IPS-NIHi7 (cell line): ENCODE data around the gene IGFALS.
"Not testable (repeated sequence)": the region's sequence is repeated elsewhere in the genome, so short reads cannot be mapped to it uniquely, and the experiment has no call there.

ENCODE experiments used
- DNase-seq: peaks from one replicate; pipeline ENCODE4 v3.0.0; 2012; ENCODE audit warnings: mixed read lengths; ENCODE audit errors: extremely low spot score

IGFALS gene

DNA sequence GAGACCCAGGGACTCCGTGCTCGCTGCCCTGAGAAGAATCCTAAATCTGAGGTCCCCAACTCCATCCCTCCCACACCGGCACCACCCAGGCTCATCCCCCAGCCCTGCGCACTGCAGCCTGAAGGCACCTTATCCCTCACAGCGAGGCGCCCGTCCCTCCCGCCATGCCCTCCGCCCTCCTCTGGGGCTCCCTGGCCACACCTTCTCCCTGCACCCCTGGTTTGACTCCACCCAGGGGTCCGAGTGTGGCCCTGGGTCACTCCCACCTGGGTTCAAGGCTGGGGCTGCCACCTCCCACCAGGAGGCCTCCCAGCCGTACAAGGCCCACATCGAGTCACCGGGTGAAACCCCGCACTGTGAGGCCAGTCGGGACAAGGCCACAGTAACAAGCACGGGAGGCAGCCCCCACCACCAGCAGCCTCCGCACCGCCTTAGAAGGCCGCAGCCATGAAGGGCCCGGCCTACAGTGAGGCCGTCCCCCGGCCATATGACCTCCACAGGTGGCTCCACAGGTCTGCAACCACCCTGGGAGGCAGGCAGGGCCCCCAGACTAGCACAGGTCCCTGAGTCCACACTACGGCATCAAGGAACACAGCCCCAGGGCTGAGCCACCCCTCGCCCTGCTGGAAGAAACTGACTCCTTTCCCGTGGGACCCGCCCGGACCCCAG lies 24.8 kb upstream of the IGFALS start:
- no peak for DNase-seq

DNA sequence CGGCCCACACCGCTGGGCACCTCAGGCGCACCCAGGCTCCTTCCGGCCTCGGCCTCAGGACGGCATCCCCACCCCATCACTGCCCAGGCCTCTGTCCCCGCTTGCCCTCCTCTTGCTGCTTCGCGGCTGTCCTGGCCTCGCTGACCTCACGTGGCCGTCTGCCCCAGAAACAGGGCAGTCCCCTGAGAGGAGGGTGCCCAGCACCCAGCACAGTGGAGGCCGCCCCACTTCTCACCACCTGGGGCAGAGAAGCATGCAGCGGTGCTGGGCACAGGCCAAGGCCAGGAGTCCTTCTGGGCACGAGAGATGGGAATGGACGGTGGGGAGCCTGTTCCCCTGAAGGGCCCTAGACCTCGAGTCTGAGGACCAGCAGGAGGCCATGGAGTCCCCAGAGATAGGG lies 24.2 kb upstream of the IGFALS start:
- DNase-seq, result no peak

DNA sequence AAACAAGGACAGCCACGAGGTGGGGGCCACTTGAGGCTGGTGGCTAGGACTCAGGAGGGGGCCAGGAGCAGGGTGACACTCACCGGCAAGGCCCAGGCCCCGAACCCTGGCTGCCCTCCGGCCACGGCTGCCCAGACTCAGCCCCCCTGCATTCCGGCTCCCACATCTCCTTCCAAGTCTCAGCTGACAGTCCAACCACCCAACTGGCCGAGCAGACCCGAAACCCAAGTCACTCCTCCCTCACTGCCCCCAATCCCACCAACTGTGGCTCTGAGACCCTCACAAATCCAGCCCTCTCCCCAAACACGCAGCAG lies 23.7 kb upstream of the IGFALS start:
- DNase-seq, result no peak

DNA sequence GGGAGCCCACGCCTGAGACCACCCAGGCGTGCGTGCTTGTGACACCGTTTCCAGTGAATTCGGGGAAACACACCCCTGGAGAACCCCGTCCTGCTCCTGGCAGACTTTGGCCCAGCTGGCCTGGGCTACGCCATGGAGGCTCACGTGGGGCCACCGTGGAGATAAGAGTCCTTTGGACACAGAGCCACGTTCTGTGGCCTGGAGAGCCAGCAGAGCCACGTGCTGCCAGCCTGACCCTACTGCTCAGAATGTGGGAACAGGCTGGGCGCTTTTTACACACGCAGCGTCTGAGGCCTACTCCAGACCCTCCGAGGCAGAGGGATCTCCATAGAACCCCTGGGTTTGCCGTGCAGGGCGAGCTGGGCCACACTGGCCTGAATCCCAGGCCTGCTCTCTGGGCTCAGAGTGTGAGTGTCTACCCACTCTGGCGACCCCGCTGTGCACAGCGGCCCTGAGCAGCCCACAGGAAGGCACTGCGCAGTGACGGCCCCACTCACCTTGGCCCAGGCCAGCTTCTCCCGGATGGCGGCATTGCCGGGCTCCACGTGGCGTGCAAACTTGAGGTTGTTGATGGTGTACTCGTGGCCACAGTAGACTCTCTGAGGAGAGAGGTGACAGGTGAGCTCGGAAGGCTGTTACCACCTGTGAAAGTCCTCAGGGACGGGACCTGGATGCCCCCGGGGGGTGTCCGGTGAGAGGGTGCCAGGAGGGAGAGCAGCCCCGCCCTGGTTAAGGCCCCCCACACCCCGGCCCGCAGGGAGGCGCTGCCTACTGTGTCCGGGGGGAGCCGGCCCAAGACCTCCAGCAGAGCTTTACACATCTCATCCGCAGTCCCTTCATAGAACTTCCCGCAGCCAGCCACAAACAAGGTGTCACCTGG lies 23.1 kb upstream of the IGFALS start:
- DNase-seq, result no peak

DNA sequence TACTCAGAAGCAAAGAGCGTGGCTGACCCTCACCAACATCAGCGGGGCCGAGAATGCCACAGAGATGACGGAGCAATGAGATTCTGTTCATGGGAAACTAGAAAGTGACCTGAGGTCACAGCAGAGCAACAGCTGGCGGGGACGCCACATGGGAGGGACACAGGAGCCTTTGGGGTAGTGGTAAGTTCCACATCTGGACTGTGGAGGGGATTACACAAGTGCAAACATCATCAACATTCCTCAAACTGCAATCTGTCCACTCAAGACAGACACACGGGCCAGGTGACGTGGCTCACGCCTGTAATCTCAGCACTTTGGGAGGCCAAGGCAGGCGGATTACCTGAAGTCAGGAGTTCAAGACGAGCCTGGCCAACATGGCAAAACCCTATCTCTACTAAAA lies 22.0 kb upstream of the IGFALS start:
- no peak for DNase-seq

DNA sequence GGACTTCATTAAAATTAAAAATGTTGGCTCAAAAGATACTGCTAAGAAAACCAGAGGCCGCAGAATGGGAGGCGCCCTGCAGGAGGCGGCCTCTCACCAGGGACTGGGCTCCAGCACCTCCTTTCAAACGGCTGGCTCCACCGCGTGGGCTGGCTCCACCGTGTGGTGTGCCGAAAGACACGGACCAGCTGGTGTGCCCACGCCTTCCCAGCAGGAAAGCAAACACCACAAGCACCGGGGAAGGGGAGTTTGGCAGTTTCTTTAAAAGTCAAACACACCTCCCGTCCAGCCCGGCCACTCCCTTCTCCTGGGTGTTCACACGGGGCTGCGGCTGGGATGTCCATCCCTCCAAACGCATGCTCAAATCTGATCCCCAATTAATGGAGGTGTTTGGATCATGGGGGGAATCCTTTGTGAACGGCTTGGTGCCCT lies 19.2 kb upstream of the IGFALS start:
- peak; percentile 81 for DNase-seq

DNA sequence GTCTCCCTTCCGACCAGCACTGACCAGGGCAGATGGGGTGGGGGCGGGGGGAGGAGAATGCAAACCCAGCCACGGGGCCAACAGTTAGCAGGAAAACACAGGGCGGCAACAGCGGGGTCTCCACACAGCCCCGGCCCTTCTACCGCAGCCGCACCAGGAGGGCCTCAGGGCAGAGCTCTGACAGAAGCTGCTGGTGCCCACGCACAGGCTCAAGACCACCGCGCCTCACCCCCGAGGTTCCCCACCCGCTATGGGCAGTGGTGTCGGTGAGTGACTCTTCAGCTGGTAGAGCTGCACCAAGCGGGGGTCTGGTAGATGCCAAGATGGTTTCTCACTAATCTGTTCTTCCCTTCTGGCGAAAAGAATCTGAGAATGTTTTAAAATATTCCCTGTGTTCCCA lies 17.0 kb upstream of the IGFALS start:
- no peak for DNase-seq

DNA sequence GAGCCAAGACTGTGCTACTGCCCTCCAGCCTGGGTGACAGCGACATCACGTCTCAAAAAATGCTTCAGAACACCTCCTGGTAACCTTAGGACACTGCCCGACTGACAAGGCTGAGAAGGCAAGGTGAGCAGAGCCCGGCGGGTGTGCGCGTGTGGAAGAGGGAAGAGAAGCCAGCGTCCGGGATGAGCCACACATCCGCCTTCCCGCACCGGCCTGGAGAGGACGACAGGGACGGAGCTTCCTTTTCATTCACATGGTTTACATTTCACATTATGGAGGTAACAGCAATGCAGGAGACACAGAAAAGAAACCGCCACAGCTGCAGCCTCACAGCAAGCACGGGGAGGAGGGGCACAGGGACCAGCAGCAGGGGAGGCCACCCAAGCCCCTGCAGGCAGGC lies 16.6 kb upstream of the IGFALS start:
- no peak for DNase-seq

DNA sequence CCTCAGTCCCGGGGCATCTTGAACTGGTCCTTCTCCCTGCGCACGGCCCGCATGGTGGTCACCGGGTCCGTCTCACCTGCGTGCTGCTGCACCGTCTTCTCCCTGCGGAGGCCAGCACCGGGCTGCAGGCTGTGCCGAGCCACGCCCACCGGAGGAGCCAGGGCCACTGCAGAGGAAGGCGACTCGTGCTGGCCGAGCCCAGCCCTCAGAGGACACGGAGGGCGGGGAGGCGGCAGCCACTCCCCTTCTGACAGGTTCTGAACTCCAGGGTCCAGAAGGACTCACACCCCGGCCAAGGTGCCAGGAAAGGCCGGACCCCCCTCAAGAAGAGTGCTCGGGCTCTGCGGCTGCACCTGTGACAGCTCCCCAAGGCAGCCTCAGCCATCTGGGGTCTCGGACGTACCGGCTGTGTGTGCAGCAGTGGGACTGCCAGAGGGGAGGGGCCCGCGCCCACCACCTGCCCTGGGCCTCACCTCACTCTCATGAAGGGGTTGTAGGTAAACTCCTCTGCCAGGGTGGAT lies 15.8 kb upstream of the IGFALS start:
- peak; percentile 70 for DNase-seq

DNA sequence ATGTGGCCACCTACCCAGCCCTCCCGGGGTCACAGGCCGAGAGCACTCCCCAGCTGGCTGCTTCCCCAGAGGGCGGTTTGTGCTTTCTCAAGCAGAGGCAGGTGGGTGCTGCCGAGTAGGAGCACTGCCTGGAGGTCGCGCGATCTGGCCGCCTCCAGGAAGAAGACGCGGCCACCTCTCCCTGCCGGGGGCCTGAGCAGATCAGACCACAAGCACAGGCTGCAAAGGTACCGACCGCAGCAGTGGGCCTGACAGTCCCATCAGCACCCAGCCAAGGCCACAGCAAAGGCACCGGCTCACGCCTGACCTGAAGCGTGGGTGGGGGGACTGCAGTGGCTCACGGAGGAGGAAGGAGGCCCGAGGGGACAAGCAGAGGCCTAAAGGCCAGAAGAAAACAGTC lies 15.2 kb upstream of the IGFALS start:
- DNase-seq, result no peak

DNA sequence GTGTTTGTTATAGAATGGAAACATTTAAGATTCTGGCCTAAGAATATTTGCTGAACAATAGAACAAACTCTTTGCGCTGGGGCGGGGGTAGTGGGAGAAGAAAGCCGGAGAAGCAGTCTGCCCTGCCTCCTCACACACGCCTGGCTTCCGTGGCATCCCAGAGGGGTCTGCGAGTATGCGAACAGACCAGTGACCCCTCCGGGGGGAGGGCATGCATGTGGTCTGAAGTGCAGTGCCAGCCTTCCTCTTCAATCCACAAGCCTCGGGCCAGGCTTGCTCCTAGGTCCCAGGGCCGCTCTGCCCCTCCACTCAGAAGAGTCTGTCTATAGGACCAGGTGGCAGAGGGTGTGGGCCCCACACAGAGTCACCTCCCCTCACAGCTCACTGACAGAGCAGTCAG lies 14.1 kb upstream of the IGFALS start:
- no peak for DNase-seq

DNA sequence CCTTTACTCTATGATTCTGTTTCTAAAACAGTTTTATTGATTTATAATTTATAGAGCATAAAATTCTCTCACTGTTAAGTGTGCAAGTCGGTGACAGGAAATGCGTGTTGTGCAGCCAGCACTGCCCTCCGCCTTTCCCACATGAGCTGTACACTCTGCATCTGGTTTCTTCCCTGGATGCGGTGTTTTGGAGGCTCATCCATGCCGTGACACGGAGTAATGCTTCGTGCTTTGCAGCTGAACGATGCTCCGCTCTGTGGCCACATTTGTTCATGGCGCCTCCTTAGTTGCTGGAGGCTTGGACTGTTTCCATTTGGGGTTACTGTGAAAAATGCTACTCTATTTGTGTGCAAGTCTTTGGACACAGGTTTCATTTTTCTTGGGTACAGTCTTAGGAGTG lies 7.2 kb upstream of the IGFALS start:
- no peak for DNase-seq

DNA sequence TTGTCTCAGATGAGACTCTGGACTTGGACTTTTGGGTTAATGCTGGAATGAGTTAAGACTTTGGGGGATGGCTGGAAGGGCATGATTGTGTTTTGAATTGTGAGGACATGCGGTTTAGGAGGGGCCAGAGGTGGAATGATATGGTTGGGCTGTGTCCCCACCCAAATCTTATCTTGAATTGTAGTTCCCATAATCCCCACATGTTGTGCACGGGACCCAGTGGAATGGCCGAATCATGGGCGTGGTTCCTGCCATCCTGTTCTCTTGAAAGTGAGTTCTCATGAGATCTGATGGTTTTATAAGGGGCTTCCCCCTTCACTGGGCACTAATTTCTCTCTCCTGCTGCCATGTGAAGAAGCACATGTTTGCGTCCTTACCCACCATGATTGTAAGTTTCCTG lies 5.8 kb upstream of the IGFALS start:
- DNase-seq, result not testable (repeated sequence)

DNA sequence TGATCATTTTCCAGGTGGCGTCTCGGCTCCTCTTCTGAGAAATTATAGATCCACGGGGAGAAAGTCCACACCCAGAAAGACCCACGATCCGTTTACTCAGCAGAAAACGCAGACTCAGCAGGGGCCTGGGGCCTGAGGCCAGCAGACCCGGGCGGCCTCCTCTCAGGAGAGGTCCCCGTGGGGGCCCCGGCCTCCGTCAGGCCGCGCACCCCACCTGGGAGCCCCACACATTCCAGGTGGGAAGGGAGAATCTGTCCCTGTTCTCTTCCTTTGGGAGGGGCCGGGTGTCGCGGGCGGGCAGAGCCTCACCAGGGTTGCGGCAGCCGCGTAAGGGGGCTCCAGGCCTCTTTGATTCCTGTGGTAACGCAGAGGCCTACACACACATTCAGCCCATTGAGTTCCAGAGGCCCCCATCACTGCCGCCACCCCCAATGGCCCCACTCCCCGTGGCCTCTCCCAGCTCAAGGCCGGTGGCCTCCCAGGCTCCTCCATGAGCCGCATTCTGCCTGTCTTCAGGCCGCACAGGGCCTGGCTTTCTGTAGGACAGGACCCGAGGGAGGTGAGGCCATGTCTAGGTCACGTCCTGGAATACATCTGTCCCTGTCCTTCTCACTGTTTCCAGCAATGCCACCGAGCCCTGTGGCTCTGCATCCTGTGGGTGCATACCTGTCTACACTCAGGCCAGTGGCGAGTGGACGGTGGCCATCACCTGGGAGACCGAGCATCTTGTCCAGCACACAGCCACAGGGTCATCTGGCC lies 1.6 kb upstream of the IGFALS start:
- DNase-seq, result no peak

DNA sequence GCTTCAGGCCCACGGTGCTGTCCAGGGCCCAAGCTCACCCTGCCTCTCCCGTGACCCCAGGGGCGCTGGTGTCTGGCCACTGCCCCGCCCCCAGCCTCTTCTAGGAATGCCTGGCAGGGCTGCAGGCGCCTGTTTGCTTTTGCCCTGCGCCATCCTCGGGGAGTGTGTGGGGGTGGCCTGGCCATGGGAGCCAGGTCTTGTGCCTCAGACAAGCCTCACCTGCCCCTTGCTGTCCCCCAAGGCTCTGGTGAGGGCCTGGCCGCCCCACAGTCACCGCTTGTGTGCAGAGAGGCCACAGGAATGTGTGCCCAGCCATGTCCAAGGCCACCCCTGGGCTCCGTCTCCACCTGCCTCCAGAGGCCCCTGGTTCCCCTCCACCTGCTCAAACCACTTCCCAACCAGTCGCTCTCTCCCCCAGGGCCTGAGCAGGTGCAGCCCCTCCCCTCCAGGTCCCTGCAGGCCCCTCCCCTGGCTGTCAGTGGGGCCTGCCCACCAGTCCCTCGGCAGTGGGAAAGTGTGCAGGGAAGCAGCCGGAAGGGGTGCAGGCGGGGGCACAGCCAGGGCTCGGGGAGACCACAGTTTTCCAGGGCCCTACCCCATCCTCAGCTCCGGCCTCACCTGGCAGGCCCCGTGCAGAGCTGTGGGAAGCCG lies 841 bp upstream of the IGFALS start:
- DNase-seq, result no peak

DNA sequence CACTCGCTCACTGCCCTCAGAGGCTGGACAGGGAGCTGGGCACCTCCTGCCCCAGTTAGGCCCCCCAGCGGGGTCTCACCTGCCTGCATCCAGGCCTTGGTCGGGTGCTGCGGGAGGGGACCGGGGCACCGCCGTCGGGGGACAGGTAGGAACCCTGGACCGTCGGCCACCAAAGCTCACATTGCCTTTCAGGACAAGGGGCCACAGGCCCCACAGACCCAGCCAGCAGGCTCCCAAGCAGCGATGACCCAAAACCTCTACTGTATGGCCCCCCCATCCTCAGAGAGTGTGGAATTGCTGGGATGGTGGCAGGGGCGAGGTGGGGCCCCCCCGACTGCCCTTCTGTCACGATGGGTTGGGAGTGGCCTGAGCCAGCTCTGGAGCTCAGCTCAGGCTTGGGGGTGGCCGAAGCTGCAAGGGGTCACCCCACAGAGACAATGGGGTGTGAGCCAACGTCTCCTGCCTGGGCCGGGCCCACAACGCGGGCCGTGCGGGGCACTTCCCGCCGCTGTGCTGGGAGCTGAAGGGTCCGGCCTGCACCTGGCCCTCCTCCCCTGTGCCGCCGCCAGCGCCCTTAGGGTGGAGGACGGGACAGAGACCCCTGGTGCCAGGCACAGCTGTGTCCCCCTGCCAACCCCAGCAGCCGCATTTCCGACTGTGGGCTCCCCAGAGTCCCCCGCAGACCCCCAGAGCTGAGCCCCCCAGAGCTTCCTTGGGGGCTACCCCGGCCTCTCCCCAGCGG lies 498 bp downstream of the IGFALS start:
- no peak for DNase-seq

DNA sequence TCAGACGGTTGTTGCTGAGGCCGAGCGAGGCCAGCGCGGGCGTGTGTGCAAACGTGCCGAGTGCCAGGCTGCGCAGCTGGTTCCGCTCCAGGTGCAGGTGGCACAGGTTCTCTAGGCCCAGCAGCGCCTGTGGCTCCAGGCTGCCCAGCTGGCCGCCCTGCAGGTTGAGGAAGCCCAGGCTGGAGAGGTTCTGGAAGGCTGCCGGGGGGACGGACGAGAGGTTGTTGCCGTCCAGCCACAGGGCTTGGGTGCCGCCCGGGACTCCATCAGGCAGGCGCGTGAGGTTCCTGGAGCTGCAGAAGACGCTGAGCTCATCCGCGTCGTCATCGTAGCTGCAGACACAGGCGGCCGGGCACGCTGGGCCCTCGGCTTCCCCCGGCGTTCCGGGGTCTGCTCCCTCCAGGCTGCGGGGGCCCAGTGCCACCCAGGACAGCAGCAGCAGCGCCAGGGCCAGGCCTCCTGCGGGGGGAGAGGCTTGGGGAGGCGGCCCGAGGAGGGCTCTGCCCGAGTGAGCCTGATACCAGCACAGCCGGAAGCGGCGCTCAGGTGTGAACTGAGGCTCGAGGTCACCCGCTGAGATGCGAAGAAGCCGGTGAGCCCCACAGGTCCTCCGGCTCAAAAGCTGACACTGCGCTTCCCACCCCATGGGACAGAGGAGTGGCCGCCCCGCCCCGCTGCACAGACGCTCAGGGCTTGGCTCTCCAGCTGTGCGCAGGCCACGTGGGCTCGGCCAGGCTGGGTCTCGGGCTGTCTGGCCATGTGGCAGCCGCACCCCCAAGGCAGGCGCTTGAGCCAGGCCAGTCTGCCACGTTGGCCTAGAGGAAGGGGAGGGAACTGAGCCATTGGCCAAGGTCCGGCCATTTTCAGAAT lies 1.3 kb downstream of the IGFALS start:
- DNase-seq, result no peak

DNA sequence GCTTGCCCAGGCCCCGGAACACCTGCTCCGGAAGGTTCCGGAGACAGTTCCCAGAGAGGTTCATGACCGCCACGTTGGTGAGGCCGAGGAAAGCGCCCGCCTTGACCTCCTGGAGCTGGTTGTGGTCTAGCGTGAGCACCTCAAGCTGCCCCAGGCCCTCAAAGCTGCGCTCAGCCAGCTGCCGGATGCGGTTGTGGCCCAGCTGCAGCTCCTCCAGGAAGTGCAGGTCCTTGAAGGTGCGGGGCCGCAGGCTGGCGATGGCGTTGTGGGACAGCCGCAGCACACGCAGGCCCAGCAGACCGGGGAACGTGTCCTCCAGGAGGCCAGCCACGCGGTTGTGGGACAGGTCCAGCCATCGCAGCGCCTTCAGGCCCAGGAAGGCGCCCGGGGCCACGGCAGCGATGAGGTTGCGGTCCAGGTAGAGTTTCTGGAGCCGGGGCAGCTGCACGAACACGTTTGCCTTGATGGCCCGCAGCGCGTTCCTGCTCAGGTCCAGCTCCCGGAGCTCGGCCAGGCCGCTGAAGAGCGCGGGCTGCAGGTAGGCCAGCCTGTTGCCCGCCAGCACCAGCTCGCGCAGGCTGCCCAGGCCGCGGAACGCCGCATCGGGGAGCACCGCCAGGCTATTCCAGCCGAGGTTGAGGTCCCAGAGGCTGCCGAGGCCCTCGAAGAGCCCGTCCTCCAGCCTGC lies 2.1 kb downstream of the IGFALS start:
- no peak for DNase-seq

DNA sequence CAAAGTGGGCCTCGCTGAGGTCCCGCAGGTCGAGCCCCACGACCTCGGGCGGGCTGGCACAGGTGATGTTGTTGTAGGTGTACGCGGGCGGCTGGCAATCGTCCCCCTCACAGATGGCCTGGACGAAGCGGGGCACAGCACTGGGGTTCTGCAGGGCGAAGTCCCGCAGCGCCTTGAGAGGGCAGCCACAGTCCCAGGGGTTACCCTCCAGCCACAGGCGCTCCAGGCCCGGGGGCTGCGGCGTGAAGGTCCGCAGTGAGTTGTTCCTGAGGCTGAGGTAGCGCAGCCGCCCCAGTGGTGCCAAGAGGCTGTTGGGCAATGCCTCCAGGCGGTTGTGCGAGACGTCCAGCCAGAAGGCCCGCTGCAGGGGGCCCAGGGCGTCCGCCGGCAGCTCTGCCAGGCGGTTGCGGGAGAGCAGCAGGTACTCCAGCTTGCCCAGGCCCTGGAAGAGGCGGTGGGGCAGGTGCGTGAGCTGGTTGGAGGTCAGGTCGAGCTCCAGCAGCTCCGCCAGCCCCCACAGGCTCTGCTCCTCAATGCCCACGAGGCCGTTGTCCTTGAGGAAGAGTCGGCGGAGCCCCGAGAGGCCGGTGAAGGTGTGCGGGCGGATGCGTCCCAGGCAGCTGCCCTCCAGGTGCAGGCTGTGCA lies 2.8 kb downstream of the IGFALS start:
- DNase-seq, result no peak
